Panc1 (cell line): Measurements from ENCODE around the gene EIF2S2.

Experiments used
- POLR2AphosphoS5 ChIP-seq: IDR thresholded peaks from 2 replicates; pipeline ENCODE4 v1.6.1; 2012; ENCODE audit warnings: mild to moderate bottlenecking, low read depth, low read length, moderate library complexity
- SIN3A ChIP-seq: IDR thresholded peaks from 2 replicates; pipeline ENCODE4 v1.6.1; 2012; ENCODE audit warnings: low read depth, mild to moderate bottlenecking, low read length, moderate library complexity, borderline replicate concordance; ENCODE audit not compliant: insufficient read depth
- TF ChIP-seq, protein P1 (sequence below): fragments of 450-650 bp; IDR thresholded peaks from 2 replicates; pipeline ENCODE4 v1.5.1; 2017; ENCODE audit warnings: mild to moderate bottlenecking

GRCh38 chr20:34111702-34112599, at the start of gene EIF2S2:
- TF ChIP-seq, protein P1, sequence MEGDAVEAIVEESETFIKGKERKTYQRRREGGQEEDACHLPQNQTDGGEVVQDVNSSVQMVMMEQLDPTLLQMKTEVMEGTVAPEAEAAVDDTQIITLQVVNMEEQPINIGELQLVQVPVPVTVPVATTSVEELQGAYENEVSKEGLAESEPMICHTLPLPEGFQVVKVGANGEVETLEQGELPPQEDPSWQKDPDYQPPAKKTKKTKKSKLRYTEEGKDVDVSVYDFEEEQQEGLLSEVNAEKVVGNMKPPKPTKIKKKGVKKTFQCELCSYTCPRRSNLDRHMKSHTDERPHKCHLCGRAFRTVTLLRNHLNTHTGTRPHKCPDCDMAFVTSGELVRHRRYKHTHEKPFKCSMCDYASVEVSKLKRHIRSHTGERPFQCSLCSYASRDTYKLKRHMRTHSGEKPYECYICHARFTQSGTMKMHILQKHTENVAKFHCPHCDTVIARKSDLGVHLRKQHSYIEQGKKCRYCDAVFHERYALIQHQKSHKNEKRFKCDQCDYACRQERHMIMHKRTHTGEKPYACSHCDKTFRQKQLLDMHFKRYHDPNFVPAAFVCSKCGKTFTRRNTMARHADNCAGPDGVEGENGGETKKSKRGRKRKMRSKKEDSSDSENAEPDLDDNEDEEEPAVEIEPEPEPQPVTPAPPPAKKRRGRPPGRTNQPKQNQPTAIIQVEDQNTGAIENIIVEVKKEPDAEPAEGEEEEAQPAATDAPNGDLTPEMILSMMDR: no peak
- TF ChIP-seq SIN3A (0 out of 2 replicates have a peak, but pooled peaks have one; percentile 44), POLR2AphosphoS5 (peak; percentile 86)
